ENCODE results near the gene RAG2. TPM values are rescaled to one million over a fixed set of nuclear protein-coding genes. Genes with fewer than 3 reads are reported as not detected.

RAG2 gene
- total RNA-seq, 3 donors from 2014 or later = not detected

DNA sequence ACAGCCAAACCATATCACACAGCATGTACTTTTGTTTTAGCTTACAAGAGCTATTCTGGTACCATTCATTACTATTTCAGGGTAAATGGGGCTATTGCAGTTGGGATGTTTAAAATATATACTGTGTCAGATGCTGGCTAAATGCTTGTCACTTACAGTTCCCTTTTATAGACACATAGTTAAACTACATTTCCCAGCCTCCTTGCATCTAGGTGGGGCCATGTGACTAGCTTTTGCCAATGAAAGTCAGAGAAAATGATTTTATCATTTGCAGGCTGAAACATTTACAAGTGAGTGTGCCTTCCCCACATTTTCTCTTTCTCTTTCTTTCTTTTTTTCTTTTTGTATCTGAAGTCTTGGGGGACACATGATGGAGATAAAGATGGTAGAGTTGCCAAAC lies 11.5 kb downstream of the RAG2 start:
- Histone ChIP-seq H3K4me1 (ENCODE audit: low read depth) (no peaks in the 10 kb centered on the region), H3K4me3 (no peak overlapping the region), H3K36me3 (ENCODE audit: low read depth) (no peaks in the 10 kb centered on the region), H3K9me3 (no peaks in the 10 kb centered on the region)
- DNase-seq (no peak), ATAC-seq (no peak)
- intact Hi-C loops (cut with DNase I, micrococcal nuclease) = no loop called here
- TF ChIP-seq, protein P1, sequence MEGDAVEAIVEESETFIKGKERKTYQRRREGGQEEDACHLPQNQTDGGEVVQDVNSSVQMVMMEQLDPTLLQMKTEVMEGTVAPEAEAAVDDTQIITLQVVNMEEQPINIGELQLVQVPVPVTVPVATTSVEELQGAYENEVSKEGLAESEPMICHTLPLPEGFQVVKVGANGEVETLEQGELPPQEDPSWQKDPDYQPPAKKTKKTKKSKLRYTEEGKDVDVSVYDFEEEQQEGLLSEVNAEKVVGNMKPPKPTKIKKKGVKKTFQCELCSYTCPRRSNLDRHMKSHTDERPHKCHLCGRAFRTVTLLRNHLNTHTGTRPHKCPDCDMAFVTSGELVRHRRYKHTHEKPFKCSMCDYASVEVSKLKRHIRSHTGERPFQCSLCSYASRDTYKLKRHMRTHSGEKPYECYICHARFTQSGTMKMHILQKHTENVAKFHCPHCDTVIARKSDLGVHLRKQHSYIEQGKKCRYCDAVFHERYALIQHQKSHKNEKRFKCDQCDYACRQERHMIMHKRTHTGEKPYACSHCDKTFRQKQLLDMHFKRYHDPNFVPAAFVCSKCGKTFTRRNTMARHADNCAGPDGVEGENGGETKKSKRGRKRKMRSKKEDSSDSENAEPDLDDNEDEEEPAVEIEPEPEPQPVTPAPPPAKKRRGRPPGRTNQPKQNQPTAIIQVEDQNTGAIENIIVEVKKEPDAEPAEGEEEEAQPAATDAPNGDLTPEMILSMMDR (IDR thresholded peaks at IDR 0.05) = no peak

GRCh38 chr11:36583667-36584066 lies 14.4 kb downstream of the RAG2 start:
- intact Hi-C loops (cut with DNase I, micrococcal nuclease) = no loop called here
- no peaks in the 10 kb centered on the region for H3K9me3 ChIP-seq
- no peak for ATAC-seq
- no peaks in the 10 kb centered on the region for H3K4me1 ChIP-seq (ENCODE audit: low read depth)
- TF ChIP-seq, protein P1 (IDR thresholded peaks at IDR 0.05) = no peak
- no peaks in the 10 kb centered on the region for H3K36me3 ChIP-seq (ENCODE audit: low read depth)
- DNase-seq = no peak
- no peak overlapping the region for H3K4me3 ChIP-seq

DNA sequence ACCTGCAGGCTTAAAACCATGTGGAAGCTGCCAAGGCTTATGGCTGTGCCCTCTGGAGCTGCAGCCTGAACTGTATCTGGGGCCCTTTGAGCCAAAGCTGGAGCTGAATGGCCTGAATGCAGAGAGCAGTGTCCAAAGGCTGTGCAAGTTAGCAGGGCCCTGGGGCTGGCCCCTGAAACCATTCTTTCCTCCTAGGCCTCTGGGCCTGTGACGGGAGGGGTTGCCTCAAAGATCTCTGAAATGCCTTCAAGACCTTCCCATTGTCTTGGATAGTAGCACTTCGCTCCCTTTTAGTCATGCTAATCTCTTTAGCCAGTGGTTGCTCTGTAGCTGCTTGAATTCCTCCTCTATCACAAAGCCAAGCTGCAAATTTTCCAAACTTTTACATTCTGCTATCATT lies 16.5 kb downstream of the RAG2 start:
- DNase-seq (no peak), ATAC-seq (no peak)
- Histone ChIP-seq H3K36me3 (ENCODE audit: low read depth) (no peaks in the 10 kb centered on the region), H3K4me3 (no peak overlapping the region), H3K9me3 (no peaks in the 10 kb centered on the region), H3K4me1 (ENCODE audit: low read depth) (no peaks in the 10 kb centered on the region)
- intact Hi-C loops (cut with DNase I, micrococcal nuclease) = no loop called here
- TF ChIP-seq, protein P1 (IDR thresholded peaks at IDR 0.05) = no peak

- DNase-seq (no peak), ATAC-seq (no peak)
Measured at GRCh38 chr11:36578458-36578857, 19.6 kb downstream of the RAG2 start.

DNA sequence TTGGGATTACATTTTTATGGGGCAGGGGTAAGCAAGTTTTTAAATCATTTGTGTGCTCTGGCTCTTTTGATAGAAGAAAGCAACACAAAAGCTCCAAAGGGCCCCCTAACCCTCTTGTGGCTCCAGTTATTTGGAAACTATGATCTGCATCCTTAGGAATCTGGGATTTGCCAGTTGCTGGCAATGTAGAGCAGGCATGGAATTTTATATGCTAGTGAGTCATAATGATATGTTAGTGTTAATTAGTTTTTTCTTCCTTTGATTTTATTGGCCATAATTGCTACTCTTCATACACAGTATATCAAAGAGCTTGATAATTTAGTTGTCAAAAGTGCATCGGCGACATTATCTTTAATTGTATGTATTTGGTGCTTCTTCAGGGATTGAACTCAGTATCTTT lies 20.2 kb downstream of the RAG2 start:
- H3K36me3 ChIP-seq (ENCODE audit: low read depth) = no peaks in the 10 kb centered on the region
- no peak overlapping the region for H3K4me3 ChIP-seq
- TF ChIP-seq, protein P1 (IDR thresholded peaks at IDR 0.05) = no peak
- no peak for ATAC-seq
- DNase-seq = no peak
- intact Hi-C loops (cut with DNase I, micrococcal nuclease) = no loop called here
- no peaks in the 10 kb centered on the region for H3K4me1 ChIP-seq (ENCODE audit: low read depth)
- no peaks in the 10 kb centered on the region for H3K9me3 ChIP-seq

More at GRCh38 chr11:36578458-36578857, 19.6 kb downstream of the RAG2 start:
- intact Hi-C loops (cut with DNase I, micrococcal nuclease) = no loop called here
- no peaks in the 10 kb centered on the region for H3K36me3 ChIP-seq (ENCODE audit: low read depth)
- TF ChIP-seq, protein P1 (IDR thresholded peaks at IDR 0.05) = no peak
- H3K9me3 ChIP-seq = no peaks in the 10 kb centered on the region
- H3K4me1 ChIP-seq (ENCODE audit: low read depth) = no peaks in the 10 kb centered on the region
- H3K4me3 ChIP-seq = no peak overlapping the region

GRCh38 chr11:36577373-36577772 lies 20.7 kb downstream of the RAG2 start:
- no peaks in the 10 kb centered on the region for H3K4me1 ChIP-seq (ENCODE audit: low read depth)
- DNase-seq (no peak), ATAC-seq (no peak)
- no peak overlapping the region for H3K4me3 ChIP-seq
- TF ChIP-seq, protein P1 (IDR thresholded peaks at IDR 0.05) = no peak
- H3K36me3 ChIP-seq (ENCODE audit: low read depth) = no peaks in the 10 kb centered on the region
- intact Hi-C loops (cut with DNase I, micrococcal nuclease) = no loop called here
- H3K9me3 ChIP-seq = no peaks in the 10 kb centered on the region
